ENCODE results near the gene CLEC16A. TPM values are rescaled to one million over a fixed set of nuclear protein-coding genes. Genes with fewer than 3 reads are reported as not detected.

CLEC16A gene
- total and polyA plus RNA-seq, 2 donors (not counting 1 experiment from before 2014, with no cell fraction given) = 21.9 to 79.5 TPM

DNA sequence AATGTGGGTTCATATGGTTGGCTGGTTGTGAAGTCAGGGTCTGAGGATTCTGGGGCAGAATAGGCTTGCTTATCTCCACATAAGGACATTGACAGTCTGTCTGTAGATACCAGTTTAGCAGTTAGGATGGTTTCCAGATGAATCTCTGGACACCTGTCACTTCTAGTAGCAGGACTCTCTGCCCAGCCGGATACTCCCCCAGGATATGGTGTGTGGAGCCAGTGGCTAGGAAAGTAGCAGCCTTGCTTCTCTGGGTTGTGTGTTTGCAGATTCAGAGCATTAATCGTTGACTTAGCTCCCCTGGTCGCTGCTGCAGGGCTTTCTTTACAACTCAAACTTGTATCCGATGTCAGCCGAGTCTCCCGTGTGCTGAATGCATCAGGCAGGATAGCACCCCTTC, 45.2 kb downstream of the CLEC16A start:
- Histone ChIP-seq H2AFZ (ENCODE audit: insufficient read depth, low read depth, low read length, poor library complexity, severe bottlenecking) (no peak overlapping the region), H3K27ac (ENCODE audit: low read length in 2 of 2) (no peak overlapping the region), H4K20me1 (ENCODE audit: control insufficient read depth, insufficient read depth, low read length, poor library complexity, severe bottlenecking) (peaks cover 20% of the 10 kb centered on the region), H3K79me2 (ENCODE audit: control insufficient read depth, insufficient read depth, low read length) (peaks cover 31% of the 10 kb centered on the region), H3K4me2 (replicated peaks; ENCODE audit: low read depth, low read length, poor library complexity, severe bottlenecking) (no peak overlapping the region), H3K4me3 (ENCODE audit: control extremely low read depth in 1 of 5, extremely low read depth in 1 of 5, insufficient read depth in 1 of 5, low read depth in 2 of 5, low read length in 4 of 5) (no peak overlapping the region), H3K27me3 (replicated peaks in 1 of 4; ENCODE audit: control extremely low read depth in 1 of 4, control insufficient read depth in 3 of 4, insufficient read depth in 4 of 4, low read length in 3 of 4) (no peaks in the 10 kb centered on the region), H3K36me3 (replicated peaks in 1 of 2; ENCODE audit: control extremely low read depth in 1 of 2, control insufficient read depth in 1 of 2, extremely low read depth in 1 of 2, insufficient read depth in 2 of 2, low read length in 1 of 2) (peaks cover 3 to 55% of the 10 kb centered on the region in 2 experiments), H3K9me3 (ENCODE audit: control extremely low read depth in 1 of 3, control insufficient read depth in 2 of 3, insufficient read depth in 1 of 3, low read length in 2 of 3) (no peaks in the 10 kb centered on the region), H3K9ac (ENCODE audit: low read length) (no peak overlapping the region), H3K4me1 (ENCODE audit: control insufficient read depth in 2 of 2, insufficient read depth in 2 of 2, low read length in 2 of 2) (peaks cover 4 to 5% of the 10 kb centered on the region in 2 donors)
- WGBS (ENCODE audit: insufficient coverage) = 100% methylated on average over 6 of the region's 6 CpGs
- no peak for TF ChIP-seq EZH2 (IDR thresholded peaks at IDR 0.05; ENCODE audit: borderline replicate concordance, insufficient read depth, low read depth, low read length, poor library complexity, severe bottlenecking)
- TF ChIP-seq, protein P1, sequence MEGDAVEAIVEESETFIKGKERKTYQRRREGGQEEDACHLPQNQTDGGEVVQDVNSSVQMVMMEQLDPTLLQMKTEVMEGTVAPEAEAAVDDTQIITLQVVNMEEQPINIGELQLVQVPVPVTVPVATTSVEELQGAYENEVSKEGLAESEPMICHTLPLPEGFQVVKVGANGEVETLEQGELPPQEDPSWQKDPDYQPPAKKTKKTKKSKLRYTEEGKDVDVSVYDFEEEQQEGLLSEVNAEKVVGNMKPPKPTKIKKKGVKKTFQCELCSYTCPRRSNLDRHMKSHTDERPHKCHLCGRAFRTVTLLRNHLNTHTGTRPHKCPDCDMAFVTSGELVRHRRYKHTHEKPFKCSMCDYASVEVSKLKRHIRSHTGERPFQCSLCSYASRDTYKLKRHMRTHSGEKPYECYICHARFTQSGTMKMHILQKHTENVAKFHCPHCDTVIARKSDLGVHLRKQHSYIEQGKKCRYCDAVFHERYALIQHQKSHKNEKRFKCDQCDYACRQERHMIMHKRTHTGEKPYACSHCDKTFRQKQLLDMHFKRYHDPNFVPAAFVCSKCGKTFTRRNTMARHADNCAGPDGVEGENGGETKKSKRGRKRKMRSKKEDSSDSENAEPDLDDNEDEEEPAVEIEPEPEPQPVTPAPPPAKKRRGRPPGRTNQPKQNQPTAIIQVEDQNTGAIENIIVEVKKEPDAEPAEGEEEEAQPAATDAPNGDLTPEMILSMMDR (IDR thresholded peaks at IDR 0.05) = no peak
- DNase-seq (no peak), ATAC-seq (ENCODE audit: low read depth) (no peak)
- no peaks in the 10 kb centered on the region for H3K27me3 Mint-ChIP-seq
- ChIA-PET POLR2A (no interaction called here), CTCF (interaction anchor here (1.6 kb wide), 1 partner anchor 35 kb away, joined by 3 read pairs; no protein-coding TSS in a partner anchor)
- H3K4me1 Mint-ChIP-seq = peaks cover 19% of the 10 kb centered on the region
- intact Hi-C loops (cut with micrococcal nuclease) = no loop called here
- H3K27ac Mint-ChIP-seq = peak overlapping the region; percentile 15
- no peaks in the 10 kb centered on the region for H3K9me3 Mint-ChIP-seq (ENCODE audit: insufficient read depth)
- H3K4me3 Mint-ChIP-seq = no peak overlapping the region

DNA sequence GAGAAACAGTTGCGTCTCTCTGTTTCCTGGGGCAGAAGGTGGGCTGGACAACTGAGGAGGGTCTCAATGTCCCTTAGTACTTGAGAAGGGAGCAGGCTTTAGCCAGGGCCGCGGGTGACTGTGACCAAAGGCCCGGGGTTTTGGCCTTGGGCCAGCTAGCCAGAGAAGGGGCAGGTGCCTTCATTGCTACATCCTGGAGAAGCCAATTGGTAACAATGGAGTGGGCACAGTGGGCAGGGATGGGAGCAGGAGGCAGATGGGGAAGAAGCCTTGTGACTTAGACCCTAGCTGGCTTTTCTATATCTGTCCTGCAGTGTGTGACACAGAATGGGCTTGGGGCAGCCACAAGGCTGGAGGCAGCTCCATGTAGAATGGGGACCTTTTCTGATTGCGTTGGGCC, 46.0 kb downstream of the CLEC16A start:
- Histone ChIP-seq H3K27ac (ENCODE audit: low read length in 2 of 2) (no peak overlapping the region), H2AFZ (ENCODE audit: insufficient read depth, low read depth, low read length, poor library complexity, severe bottlenecking) (no peak overlapping the region), H4K20me1 (ENCODE audit: control insufficient read depth, insufficient read depth, low read length, poor library complexity, severe bottlenecking) (peaks cover 20% of the 10 kb centered on the region), H3K9me3 (ENCODE audit: control extremely low read depth in 1 of 3, control insufficient read depth in 2 of 3, insufficient read depth in 1 of 3, low read length in 2 of 3) (no peaks in the 10 kb centered on the region), H3K4me3 (ENCODE audit: control extremely low read depth in 1 of 5, extremely low read depth in 1 of 5, insufficient read depth in 1 of 5, low read depth in 2 of 5, low read length in 4 of 5) (no peak overlapping the region), H3K4me1 (ENCODE audit: control insufficient read depth in 2 of 2, insufficient read depth in 2 of 2, low read length in 2 of 2) (peaks cover 4 to 5% of the 10 kb centered on the region in 2 donors), H3K9ac (ENCODE audit: low read length) (no peak overlapping the region), H3K79me2 (ENCODE audit: control insufficient read depth, insufficient read depth, low read length) (peaks cover 35% of the 10 kb centered on the region), H3K4me2 (replicated peaks; ENCODE audit: low read depth, low read length, poor library complexity, severe bottlenecking) (no peak overlapping the region), H3K36me3 (replicated peaks in 1 of 2; ENCODE audit: control extremely low read depth in 1 of 2, control insufficient read depth in 1 of 2, extremely low read depth in 1 of 2, insufficient read depth in 2 of 2, low read length in 1 of 2) (peaks cover 3 to 62% of the 10 kb centered on the region in 2 experiments), H3K27me3 (replicated peaks in 1 of 4; ENCODE audit: control extremely low read depth in 1 of 4, control insufficient read depth in 3 of 4, insufficient read depth in 4 of 4, low read length in 3 of 4) (no peaks in the 10 kb centered on the region)
- TF ChIP-seq EZH2 (IDR thresholded peaks at IDR 0.05; ENCODE audit: borderline replicate concordance, insufficient read depth, low read depth, low read length, poor library complexity, severe bottlenecking) = no peak
- TF ChIP-seq, protein P1 (IDR thresholded peaks at IDR 0.05) = no peak
- H3K4me1 Mint-ChIP-seq = peaks cover 19% of the 10 kb centered on the region
- no peak for DNase-seq
- H3K9me3 Mint-ChIP-seq (ENCODE audit: insufficient read depth) = no peaks in the 10 kb centered on the region
- no peak overlapping the region for H3K4me3 Mint-ChIP-seq
- H3K27me3 Mint-ChIP-seq = no peaks in the 10 kb centered on the region
- intact Hi-C loops (cut with micrococcal nuclease) = no loop called here
- no peak overlapping the region for H3K27ac Mint-ChIP-seq
- 97% methylated on average over 5 of the region's 5 CpGs for WGBS (ENCODE audit: insufficient coverage)
- ATAC-seq (ENCODE audit: low read depth) = no peak
- ChIA-PET POLR2A (no interaction called here), CTCF (interaction anchor here (1.1 to 1.6 kb wide), 2 partner anchors 10 to 36 kb away, joined by 3 read pairs; no protein-coding TSS in a partner anchor)
